ENCODE results near the gene ZNF526. TPM values are rescaled to one million over a fixed set of nuclear protein-coding genes. Genes with fewer than 3 reads are reported as not detected.

Gene ZNF526
- total RNA-seq, 4 donors from 2014 or later, result 4.6 to 7.9 (median 6.8) TPM

DNA sequence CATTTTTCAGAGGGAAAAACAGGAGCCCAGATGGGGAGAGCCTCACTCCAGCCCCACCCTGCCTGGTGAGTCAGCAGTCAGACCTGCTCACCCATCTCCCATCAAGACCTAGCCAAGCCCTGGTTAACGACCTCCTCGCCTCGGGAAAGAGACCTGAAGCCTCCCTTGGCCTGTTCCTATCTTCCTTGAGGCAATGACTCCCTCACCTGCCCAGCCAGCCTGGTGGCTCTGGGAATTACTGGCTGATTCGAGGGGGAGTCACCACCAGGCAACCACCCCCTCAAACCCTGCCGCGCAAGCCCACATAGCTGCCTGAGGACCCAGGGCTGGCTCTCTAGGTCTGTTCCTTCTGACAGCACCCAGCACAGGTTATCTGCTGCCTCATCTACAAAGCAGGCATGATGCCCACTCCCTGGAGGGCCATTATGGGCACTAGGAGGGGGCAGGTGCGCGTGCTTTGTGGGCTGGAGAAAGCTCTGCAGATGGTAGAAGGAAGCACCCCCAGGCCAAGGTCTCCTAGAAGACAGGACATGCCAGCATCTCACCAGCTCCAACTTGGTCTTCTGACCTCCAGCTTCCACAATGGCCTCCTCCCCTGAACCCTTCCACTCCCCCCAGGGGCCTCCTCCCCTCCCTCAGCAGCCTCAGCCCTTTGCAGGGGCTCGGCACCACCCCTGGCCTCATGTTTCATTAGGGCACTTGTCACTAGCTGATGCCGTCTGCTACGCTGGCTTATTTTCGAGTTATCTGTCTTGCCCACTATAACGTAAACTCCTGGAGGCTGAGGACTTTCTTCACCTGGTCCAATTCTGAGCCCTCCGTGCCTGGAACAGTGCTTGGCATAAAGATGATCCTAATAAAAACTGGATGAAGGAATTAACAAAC, 13.0 kb upstream of the ZNF526 start:
- DNase-seq, result no peak
- intact Hi-C loops (cut with DNase I), result no loop called here
- no peaks in the 10 kb centered on the region for H3K27me3 ChIP-seq
- H3K4me3 ChIP-seq (replicated peaks in 1 of 3), result no peak overlapping the region
- H3K9me3 ChIP-seq, result no peaks in the 10 kb centered on the region
- TF ChIP-seq, protein P1, sequence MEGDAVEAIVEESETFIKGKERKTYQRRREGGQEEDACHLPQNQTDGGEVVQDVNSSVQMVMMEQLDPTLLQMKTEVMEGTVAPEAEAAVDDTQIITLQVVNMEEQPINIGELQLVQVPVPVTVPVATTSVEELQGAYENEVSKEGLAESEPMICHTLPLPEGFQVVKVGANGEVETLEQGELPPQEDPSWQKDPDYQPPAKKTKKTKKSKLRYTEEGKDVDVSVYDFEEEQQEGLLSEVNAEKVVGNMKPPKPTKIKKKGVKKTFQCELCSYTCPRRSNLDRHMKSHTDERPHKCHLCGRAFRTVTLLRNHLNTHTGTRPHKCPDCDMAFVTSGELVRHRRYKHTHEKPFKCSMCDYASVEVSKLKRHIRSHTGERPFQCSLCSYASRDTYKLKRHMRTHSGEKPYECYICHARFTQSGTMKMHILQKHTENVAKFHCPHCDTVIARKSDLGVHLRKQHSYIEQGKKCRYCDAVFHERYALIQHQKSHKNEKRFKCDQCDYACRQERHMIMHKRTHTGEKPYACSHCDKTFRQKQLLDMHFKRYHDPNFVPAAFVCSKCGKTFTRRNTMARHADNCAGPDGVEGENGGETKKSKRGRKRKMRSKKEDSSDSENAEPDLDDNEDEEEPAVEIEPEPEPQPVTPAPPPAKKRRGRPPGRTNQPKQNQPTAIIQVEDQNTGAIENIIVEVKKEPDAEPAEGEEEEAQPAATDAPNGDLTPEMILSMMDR (IDR thresholded peaks at IDR 0.05), result no peak
- no peak for TF ChIP-seq POLR2A (IDR thresholded peaks at IDR 0.05)
- no peak overlapping the region for H3K27ac ChIP-seq
- no peaks in the 10 kb centered on the region for H3K4me1 ChIP-seq
- peaks cover 44 to 54% of the 10 kb centered on the region in 2 donors for H3K36me3 ChIP-seq
- 83 to 86% methylated on average over 10 to 12 of the region's 14 CpGs for WGBS, 2 donors

GRCh38 chr19:42207767-42208271, 12.3 kb upstream of the ZNF526 start:
- H3K27ac ChIP-seq, result no peak overlapping the region
- H3K4me1 ChIP-seq, result no peaks in the 10 kb centered on the region
- intact Hi-C loops (cut with DNase I), result no loop called here
- DNase-seq, result no peak
- TF ChIP-seq, protein P1 (IDR thresholded peaks at IDR 0.05), result no peak
- TF ChIP-seq POLR2A (IDR thresholded peaks at IDR 0.05), result no peak
- no peaks in the 10 kb centered on the region for H3K27me3 ChIP-seq
- H3K36me3 ChIP-seq, result peaks cover 44 to 57% of the 10 kb centered on the region in 2 donors
- no peak overlapping the region for H3K4me3 ChIP-seq (replicated peaks in 1 of 3)
- H3K9me3 ChIP-seq, result no peaks in the 10 kb centered on the region
- WGBS, 2 donors, result 91 to 93% methylated on average over 6 of the region's 6 CpGs

DNA sequence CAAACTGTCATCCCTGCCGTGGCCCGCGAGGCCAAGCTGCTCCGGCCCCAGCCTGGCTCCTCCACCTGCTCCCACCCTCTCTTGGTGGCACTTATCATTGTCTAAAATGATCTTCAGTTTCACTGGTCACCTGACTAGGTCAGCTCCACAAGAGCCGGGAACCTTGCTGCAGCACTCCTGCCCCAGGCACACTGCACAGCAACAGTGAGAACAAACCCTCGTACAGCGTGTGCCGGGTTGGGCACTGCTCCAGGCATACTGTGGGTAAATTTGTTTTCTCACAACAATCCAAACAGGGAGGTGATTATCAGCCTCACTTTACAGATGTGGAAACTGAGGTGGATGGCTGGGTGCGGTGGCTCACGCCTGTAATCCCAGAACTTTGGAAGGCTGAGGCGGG, 11.5 kb upstream of the ZNF526 start:
- DNase-seq, result no peak
- H3K9me3 ChIP-seq, result no peaks in the 10 kb centered on the region
- 91 to 95% methylated on average over 11 of the region's 11 CpGs for WGBS, 2 donors
- no peak overlapping the region for H3K27ac ChIP-seq
- no peak for TF ChIP-seq POLR2A (IDR thresholded peaks at IDR 0.05)
- TF ChIP-seq, protein P1 (IDR thresholded peaks at IDR 0.05), result no peak
- intact Hi-C loops (cut with DNase I), result no loop called here
- H3K36me3 ChIP-seq, result peaks cover 45 to 59% of the 10 kb centered on the region in 2 donors
- no peaks in the 10 kb centered on the region for H3K27me3 ChIP-seq
- no peak overlapping the region for H3K4me3 ChIP-seq (replicated peaks in 1 of 3)
- no peaks in the 10 kb centered on the region for H3K4me1 ChIP-seq

GRCh38 chr19:42212886-42213285, 7.2 kb upstream of the ZNF526 start:
- Histone ChIP-seq H3K27ac (no peak overlapping the region), H3K27me3 (no peaks in the 10 kb centered on the region), H3K9me3 (no peaks in the 10 kb centered on the region), H3K36me3 (peaks cover 37% of the 10 kb centered on the region in 2 donors), H3K4me3 (replicated peaks in 1 of 3) (no peak overlapping the region), H3K4me1 (peaks cover 15 to 16% of the 10 kb centered on the region in 2 donors)
- 92 to 95% methylated on average over 1 of the region's 1 CpG for WGBS, 2 donors
- TF ChIP-seq POLR2A (IDR thresholded peaks at IDR 0.05), result no peak
- TF ChIP-seq, protein P1 (IDR thresholded peaks at IDR 0.05), result no peak
- no peak for DNase-seq
- intact Hi-C loops (cut with DNase I), result no loop called here
